ENCODE data around the gene MAP3K1.

- no peak for TF ChIP-seq EZH2 (IDR thresholded peaks at IDR 0.05; ENCODE audit: low read depth)
- TF ChIP-seq CTCF (conservative IDR thresholded peaks at IDR 0.05) = no peak
These were observed 30.6 kb downstream of the MAP3K1 start for GRCh38 chr5:56845904-56846480.
